Liver (tissue), 9 donors: ENCODE results near the gene ZNF543. TPM values are rescaled to one million over a fixed set of nuclear protein-coding genes. Genes with fewer than 3 reads are reported as not detected.

ENCODE experiments used
- DNase-seq: peaks from one replicate; pipeline ENCODE4 v3.0.0-alpha.2; 2017; ENCODE audit warnings: low spot score
- H3K27ac ChIP-seq, 2 donors: one replicate each; pipeline ENCODE4 v1.7.0; 2013; ENCODE audit warnings: inconsistent platforms in 2 of 2, low read length in 2 of 2, control low read depth in 1 of 2, low read depth in 1 of 2, mild to moderate bottlenecking in 1 of 2
- H3K27me3 ChIP-seq, 4 donors: one replicate each; pipeline versions ENCODE4 v1.6.1 to v1.7.0; 2013; ENCODE audit warnings: low read length in 3 of 4, inconsistent platforms in 1 of 4, mild to moderate bottlenecking in 1 of 4, moderate library complexity in 1 of 4; ENCODE audit not compliant: control insufficient read depth in 4 of 4, insufficient read depth in 4 of 4
- H3K36me3 ChIP-seq, 4 donors: one replicate each; pipeline versions ENCODE4 v1.6.1 to v1.7.0; 2013; ENCODE audit warnings: low read length in 3 of 4, mild to moderate bottlenecking in 3 of 4, low read depth in 1 of 4, moderate library complexity in 1 of 4; ENCODE audit not compliant: control insufficient read depth in 4 of 4, insufficient read depth in 3 of 4
- H3K4me1 ChIP-seq, 4 donors: one replicate each; pipeline versions ENCODE4 v1.6.1 to v1.7.0; 2013; ENCODE audit warnings: low read length in 3 of 4, mild to moderate bottlenecking in 3 of 4, moderate library complexity in 1 of 4; ENCODE audit not compliant: control insufficient read depth in 4 of 4, insufficient read depth in 4 of 4
- H3K4me3 ChIP-seq, 3 donors: one replicate each; pipeline versions ENCODE4 v1.6.1 to v1.7.0; 2013; ENCODE audit warnings: low read length in 3 of 3, control low read depth in 1 of 3, low read depth in 1 of 3, mild to moderate bottlenecking in 1 of 3
- H3K9ac ChIP-seq, 2 donors: one replicate each; pipeline ENCODE4 v1.7.0; 2013; ENCODE audit warnings: low read length in 2 of 2, mild to moderate bottlenecking in 2 of 2, moderate library complexity in 2 of 2, control low read depth in 1 of 2, low read depth in 1 of 2
- H3K9me3 ChIP-seq, 4 donors: one replicate each; pipeline versions ENCODE4 v1.6.1 to v1.7.0; 2013; ENCODE audit warnings: low read length in 3 of 4; ENCODE audit not compliant: control insufficient read depth in 4 of 4
- ATF3 ChIP-seq: IDR thresholded peaks from 2 replicates; pipeline ENCODE4 v1.6.1; 2016; ENCODE audit warnings: antibody characterized with exemption
- CTCF ChIP-seq: fragments of 150-350 bp; IDR thresholded peaks from 2 replicates; pipeline ENCODE4 v1.5.1; 2017; ENCODE audit warnings: improper control_type of control experiment, low read depth, low read length; ENCODE audit not compliant: missing input control
- EGR1 ChIP-seq, 2 donors: IDR thresholded peaks; 2 replicates each; pipeline ENCODE4 v1.6.1; 2016 to 2018; ENCODE audit warnings: antibody characterized with exemption in 2 of 2, low read depth in 2 of 2
- FOXA1 ChIP-seq: IDR thresholded peaks from 2 replicates; pipeline ENCODE4 v1.6.1; 2016; ENCODE audit warnings: antibody characterized with exemption
- FOXA2 ChIP-seq: IDR thresholded peaks from 2 replicates; pipeline ENCODE4 v1.6.1; 2016; ENCODE audit warnings: antibody characterized with exemption
- GABPA ChIP-seq, 2 donors: IDR thresholded peaks in 1 of 2; conservative IDR thresholded peaks in 1 of 2; 2 replicates each; pipeline ENCODE4 v1.6.1; 2016; ENCODE audit warnings: antibody characterized with exemption in 2 of 2, mild to moderate bottlenecking in 1 of 2, moderate library complexity in 1 of 2
- HNF4A ChIP-seq, 2 donors: conservative IDR thresholded peaks; 2 replicates each; pipeline ENCODE4 v1.6.1; 2016; ENCODE audit warnings: antibody characterized with exemption in 2 of 2, mild to moderate bottlenecking in 2 of 2
- HNF4G ChIP-seq: IDR thresholded peaks from 2 replicates; pipeline ENCODE4 v1.6.1; 2016; ENCODE audit warnings: antibody characterized with exemption
- JUND ChIP-seq, 2 donors: IDR thresholded peaks; 2 replicates each; pipeline ENCODE4 v1.6.1; 2016; ENCODE audit warnings: antibody characterized with exemption in 2 of 2
- MAX ChIP-seq: IDR thresholded peaks from 2 replicates; pipeline ENCODE4 v1.6.1; 2016; ENCODE audit warnings: antibody characterized with exemption
- NR2F2 ChIP-seq: IDR thresholded peaks from 2 replicates; pipeline ENCODE4 v1.6.1; 2016; ENCODE audit warnings: antibody characterized with exemption
- RAD21 ChIP-seq, 2 donors: IDR thresholded peaks; 2 replicates each; pipeline ENCODE4 v1.6.1; 2016; ENCODE audit warnings: antibody characterized with exemption in 2 of 2, mild to moderate bottlenecking in 2 of 2
- REST ChIP-seq: IDR thresholded peaks from 2 replicates; pipeline ENCODE4 v1.6.1; 2016; ENCODE audit warnings: antibody characterized with exemption, mild to moderate bottlenecking
- RXRA ChIP-seq, 2 donors: IDR thresholded peaks; 2 replicates each; pipeline ENCODE4 v1.6.1; 2017 to 2018; ENCODE audit warnings: antibody characterized with exemption in 2 of 2, mild to moderate bottlenecking in 1 of 2
- SP1 ChIP-seq: IDR thresholded peaks from 2 replicates; pipeline ENCODE4 v1.6.1; 2018; ENCODE audit warnings: antibody characterized with exemption, mild to moderate bottlenecking
- TAF1 ChIP-seq: conservative IDR thresholded peaks from 2 replicates; pipeline ENCODE4 v1.6.1; 2016; ENCODE audit warnings: antibody characterized with exemption, mild to moderate bottlenecking
- YY1 ChIP-seq: IDR thresholded peaks from 2 replicates; pipeline ENCODE4 v1.6.1; 2016; ENCODE audit warnings: antibody characterized with exemption, mild to moderate bottlenecking
- ZBTB33 ChIP-seq: IDR thresholded peaks from 2 replicates; pipeline ENCODE4 v1.6.1; 2016; ENCODE audit warnings: antibody characterized with exemption
- WGBS: extraction: QIAGEN DNeasy Blood & Tissue Kit; methylation state at CpG from one replicate; pipeline ENCODE4 v1.1.7; 2013; 5-methylcytosine and 5-hydroxymethylcytosine counted together
- polyA plus RNA-seq, 2 donors: library from polyadenylated mRNA; stranded (reverse) in 1 of 2; unstranded in 1 of 2; fragments of 200-250 nt in 1 of 2; fragments of >200 nt in 1 of 2; fragmentation: Nextera tagmentation in 1 of 2; extraction: Ambion mirVana in 1 of 2; gene quantifications; one replicate each; pipeline versions ENCODE4 v1.2.1 to v1.2.3, GENCODE V29; 2013 to 2015
- total RNA-seq, 2 donors: library from RNA; depleted of rRNA; stranded (reverse); fragments of >200 nt; gene quantifications; one replicate each; pipeline ENCODE4 v1.2.3, GENCODE V29; 2014
- donor health status: healthy.
- donor health status: healthy.
- donor health status: healthy.
- donor health status: healthy.
- donor health status: healthy.

ZNF543 gene
- total and polyA plus RNA-seq, 4 donors: 0.38 to 8.4 (median 2.2) TPM

- peak; percentile 86 for DNase-seq
- Histone ChIP-seq H3K9me3 (peaks cover 16 to 35% (median 30%) of the 10 kb centered on the region in 4 donors), H3K9ac (peak within 1 kb of the TSS; percentile 53 to 95), H3K36me3 (peaks cover 6 to 36% (median 30%) of the 10 kb centered on the region in 4 donors), H3K27me3 (peaks cover 0 to 3% (median 0%) of the 10 kb centered on the region in 4 donors), H3K4me3 (peak within 1 kb of the TSS; percentile 80 to 100 (median 83)), H3K4me1 (peaks cover 3 to 20% (median 13%) of the 10 kb centered on the region in 4 donors), H3K27ac (peak within 1 kb of the TSS; percentile 45 to 70)
- WGBS: 3% methylated on average over 57 of the region's 57 CpGs
- TF ChIP-seq HNF4A (conservative IDR thresholded peaks at IDR 0.05): peak; percentile 26 to 37
- no peak for TF ChIP-seq ATF3
- TF ChIP-seq RAD21 (IDR thresholded peaks at IDR 0.05): peak; percentile 37 to 53
- peak in 1 of 2 donors; percentile 23 for TF ChIP-seq EGR1 (IDR thresholded peaks at IDR 0.05; ENCODE audit: low read depth in 2 of 2)
- TF ChIP-seq SP1: peak; percentile 71
- TF ChIP-seq FOXA1: no peak
- TF ChIP-seq REST: peak; percentile 21
- no peak for TF ChIP-seq CTCF
- TF ChIP-seq FOXA2: no peak
- peak; percentile 61 for TF ChIP-seq MAX
- peak; percentile 78 for TF ChIP-seq YY1
- peak; percentile 92 for TF ChIP-seq ZBTB33
- TF ChIP-seq HNF4G: no peak
- TF ChIP-seq RXRA (IDR thresholded peaks at IDR 0.05): peak; percentile 22 to 23
- TF ChIP-seq JUND (IDR thresholded peaks at IDR 0.05): no peak
- TF ChIP-seq NR2F2: no peak
- peak; percentile 57 to 94 for TF ChIP-seq GABPA (IDR thresholded peaks at IDR 0.05 in 1 of 2, conservative IDR thresholded peaks at IDR 0.05 in 1 of 2)
- no peak for TF ChIP-seq TAF1
These were observed 30.9 kb downstream of the ZNF543 start, which contains the start of gene ZNF304 for GRCh38 chr19:57350877-57351805. TSS of gene ZNF304 (plus strand) at chr19:57351271. CDS start at chr19:57351665, 394 bp downstream.
